Nephron progenitor cell (in vitro differentiated cells): ENCODE data around the gene SH2D3C.

Experiments
- DNase-seq: peaks from one replicate; pipeline ENCODE4 v3.0.0; 2021
- H3K27ac Mint-ChIP-seq: 2 replicates; pipeline ENCODE4 v1.8.0; 2021; ENCODE audit warnings: mild to moderate bottlenecking, moderate library complexity, mixed read lengths
- H3K27me3 Mint-ChIP-seq: 2 replicates; pipeline ENCODE4 v1.8.0; 2021; ENCODE audit warnings: mild to moderate bottlenecking, low read depth, mixed read lengths; ENCODE audit not compliant: poor library complexity
- H3K36me3 Mint-ChIP-seq: 2 replicates; pipeline ENCODE4 v1.8.0; 2021; ENCODE audit warnings: low read depth, mixed read lengths
- H3K4me1 Mint-ChIP-seq: 2 replicates; pipeline ENCODE4 v1.8.0; 2021; ENCODE audit warnings: mixed read lengths
- H3K4me3 Mint-ChIP-seq: 2 replicates; pipeline ENCODE4 v1.8.0; 2021; ENCODE audit warnings: mild to moderate bottlenecking, moderate library complexity, mixed read lengths
- H3K9me3 Mint-ChIP-seq: 2 replicates; pipeline ENCODE4 v1.8.0; 2021; ENCODE audit warnings: mild to moderate bottlenecking, moderate library complexity, mixed read lengths
- CTCF ChIP-seq: fragments of 200-600 bp; sonication (generic); IDR thresholded peaks from 2 replicates; pipeline ENCODE4 v1.5.0; 2021; ENCODE audit warnings: antibody characterized with exemption

SH2D3C gene

GRCh38 chr9:127697575-127697974 lies 80.9 kb downstream of the SH2D3C start:
- Mint-ChIP-seq H3K4me1 (peaks cover 31% of the 10 kb centered on the region), H3K27ac (no peak overlapping the region), H3K4me3 (no peak overlapping the region), H3K27me3 (peaks cover 8% of the 10 kb centered on the region), H3K36me3 (peaks cover 5% of the 10 kb centered on the region), H3K9me3 (no peaks in the 10 kb centered on the region)
- TF ChIP-seq CTCF, result no peak
- DNase-seq, result no peak

DNA sequence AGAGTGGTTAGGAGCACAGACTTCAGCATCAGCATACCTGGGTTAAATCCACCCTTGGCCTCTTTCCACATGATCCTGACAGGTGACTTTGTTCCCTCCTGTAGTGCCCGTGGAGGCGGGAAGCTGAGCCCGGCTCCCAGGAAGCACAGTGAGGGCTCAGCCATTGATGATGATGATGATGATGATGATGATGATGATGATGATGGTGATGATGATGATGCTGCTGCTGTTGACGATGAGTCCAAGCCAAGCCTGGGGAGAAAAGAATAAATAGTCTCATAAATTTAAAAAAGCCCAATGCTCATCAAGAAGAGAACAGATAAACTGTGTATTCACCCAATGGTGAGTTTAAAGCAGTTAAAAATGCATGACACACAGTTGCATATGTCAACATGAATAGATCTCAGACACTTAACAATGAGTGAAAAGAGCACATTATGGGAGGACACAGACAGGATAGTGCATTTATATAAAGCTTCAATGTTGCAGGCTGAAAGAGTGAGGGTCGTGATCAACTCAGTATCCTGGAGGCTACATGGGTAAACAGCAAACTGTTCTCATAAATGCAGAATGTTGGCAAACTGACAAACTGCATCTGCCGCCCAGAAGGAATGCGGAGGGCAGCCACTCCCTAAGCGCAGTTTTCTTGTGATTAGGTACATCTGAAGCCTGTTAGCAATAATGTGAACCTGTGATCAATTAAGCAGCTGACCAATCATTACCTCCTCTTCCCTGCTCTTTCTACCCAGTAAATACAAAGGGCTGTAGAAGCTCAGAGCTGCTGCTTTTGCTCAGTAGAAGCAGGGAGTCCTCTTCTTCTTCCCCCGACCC lies 83.4 kb downstream of the SH2D3C start:
- Mint-ChIP-seq H3K4me3 (no peak overlapping the region), H3K4me1 (peaks cover 26% of the 10 kb centered on the region), H3K27me3 (peaks cover 3% of the 10 kb centered on the region), H3K27ac (no peak overlapping the region), H3K9me3 (peaks cover 2% of the 10 kb centered on the region), H3K36me3 (peaks cover 25% of the 10 kb centered on the region)
- DNase-seq, result no peak
- TF ChIP-seq CTCF, result no peak

DNA sequence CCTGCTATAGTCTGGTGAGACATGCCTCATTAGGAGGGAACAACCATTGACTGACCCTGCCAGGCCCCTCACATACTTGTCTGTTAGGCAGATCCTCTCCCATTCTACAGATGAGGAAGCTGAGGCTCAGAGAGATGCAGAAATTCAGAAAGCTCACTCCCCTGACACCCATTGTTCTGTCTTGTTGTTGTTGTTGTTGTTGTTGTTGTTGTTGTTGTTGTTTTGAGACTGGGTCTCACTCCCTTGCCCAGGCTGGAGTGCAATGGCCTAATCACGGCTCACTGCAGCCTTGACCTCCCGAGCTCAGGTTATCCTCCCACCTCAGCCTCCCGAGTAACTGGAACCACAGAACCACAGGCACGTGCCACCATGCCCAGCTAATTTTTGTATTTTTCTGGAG lies 84.8 kb downstream of the SH2D3C start:
- Mint-ChIP-seq H3K36me3 (peaks cover 39% of the 10 kb centered on the region), H3K27me3 (peaks cover 3% of the 10 kb centered on the region), H3K4me1 (peaks cover 16% of the 10 kb centered on the region), H3K4me3 (no peak overlapping the region), H3K27ac (no peak overlapping the region), H3K9me3 (peaks cover 7% of the 10 kb centered on the region)
- TF ChIP-seq CTCF, result no peak
- DNase-seq, result no peak

DNA sequence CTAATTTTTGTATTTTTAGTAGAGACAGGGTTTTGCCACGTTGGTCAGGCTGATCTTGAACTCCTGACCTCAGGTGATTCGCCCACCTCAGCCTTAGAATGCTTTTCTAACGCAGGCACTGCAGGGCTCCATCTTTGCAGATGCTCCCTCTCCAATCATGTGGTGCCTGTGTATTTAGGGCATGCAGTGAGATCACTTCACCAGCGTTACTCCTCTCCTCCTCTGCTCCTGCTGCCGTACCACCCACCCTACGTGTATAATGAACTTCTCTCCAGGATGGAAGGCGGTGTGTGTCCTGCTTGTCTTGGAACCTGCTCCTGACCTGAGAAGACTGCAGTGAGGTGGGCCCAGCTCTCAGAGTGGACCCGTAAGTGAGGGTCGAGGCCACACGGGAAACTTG lies 85.3 kb downstream of the SH2D3C start:
- Mint-ChIP-seq H3K27me3 (peaks cover 3% of the 10 kb centered on the region), H3K36me3 (peaks cover 41% of the 10 kb centered on the region), H3K4me1 (peaks cover 16% of the 10 kb centered on the region), H3K4me3 (no peak overlapping the region), H3K27ac (no peak overlapping the region), H3K9me3 (peaks cover 7% of the 10 kb centered on the region)
- no peak for DNase-seq
- TF ChIP-seq CTCF, result no peak

DNA sequence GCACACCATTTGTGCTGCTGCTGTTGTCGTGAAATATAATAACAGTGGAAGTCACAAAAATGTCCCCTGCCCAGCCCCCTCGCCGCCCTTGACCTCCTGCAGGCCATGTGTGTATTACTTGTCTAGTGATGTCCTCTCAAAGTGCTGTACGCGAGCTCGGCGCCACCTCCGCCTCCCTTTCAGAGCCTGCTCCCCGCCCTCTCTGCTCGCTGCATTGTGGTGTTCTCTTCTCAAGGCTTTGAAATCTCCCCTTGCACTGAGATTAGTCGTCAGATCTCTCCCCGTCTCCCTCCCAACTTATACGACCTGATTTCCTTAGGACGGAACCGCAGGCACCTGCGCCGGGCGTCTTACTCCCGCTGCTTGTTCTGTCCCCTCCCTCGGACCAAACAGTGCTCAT lies 86.4 kb downstream of the SH2D3C start:
- DNase-seq, result no peak
- Mint-ChIP-seq H3K27me3 (peaks cover 3% of the 10 kb centered on the region), H3K27ac (no peak overlapping the region), H3K4me1 (peaks cover 10% of the 10 kb centered on the region), H3K36me3 (peaks cover 47% of the 10 kb centered on the region), H3K4me3 (peak overlapping the region; percentile 13), H3K9me3 (peaks cover 7% of the 10 kb centered on the region)
- no peak for TF ChIP-seq CTCF

- Mint-ChIP-seq H3K36me3 (peaks cover 50% of the 10 kb centered on the region), H3K4me3 (no peak overlapping the region), H3K27ac (no peak overlapping the region), H3K27me3 (peaks cover 9% of the 10 kb centered on the region), H3K4me1 (peaks cover 10% of the 10 kb centered on the region), H3K9me3 (peaks cover 7% of the 10 kb centered on the region)
- TF ChIP-seq CTCF, result no peak
- DNase-seq, result no peak
These were observed 87.7 kb downstream of the SH2D3C start for GRCh38 chr9:127690735-127691134.
